Endothelial cell of umbilical vein (primary cell): Measurements from ENCODE around the gene SPTSSA. TPM values are rescaled to one million over a fixed set of nuclear protein-coding genes. Genes with fewer than 3 reads are reported as not detected.

Experiments
- Bru-seq: library from RNA; stranded (reverse); fragments of 400-500 nt; gene quantifications from one replicate; lab custom pipeline; 2021; lab: Mats Ljungman, UMichigan
- BruChase-seq, 2 experiments: library from RNA; stranded (reverse); fragments of 400-500 nt; gene quantifications; one replicate each; lab custom pipeline; 2021; lab: Mats Ljungman, UMichigan
- BruUV-seq: library from RNA; stranded (reverse); fragments of 400-500 nt; replicated peaks from 2 replicates; lab custom pipeline; 2021; lab: Mats Ljungman, UMichigan
- CTCF ChIA-PET: fragments of 300-600, 350-600 bp; sonication (Branson Sonifier 250); formaldehyde crosslinking; loops from one replicate; lab custom pipeline; 2021; ENCODE audit warnings: antibody characterized with exemption, inconsistent platforms; lab: Charles Lee
- POLR2A ChIA-PET: fragments of 300-600, 350-600 bp; sonication (Branson Sonifier 250); formaldehyde crosslinking; loops from one replicate; lab custom pipeline; 2021; ENCODE audit warnings: antibody characterized with exemption, inconsistent platforms; lab: Charles Lee
- DNase-seq: peaks from one replicate; pipeline ENCODE4 v3.0.0-alpha.2; 2011; ENCODE audit warnings: low read depth, low spot score
- FAIRE-seq: peaks from 2 replicates; lab custom pipeline; 2011; peaks lifted over from hg19 to GRCh38; lab: Jason Lieb, UNC
- H2AFZ ChIP-seq: 2 replicates; pipeline ENCODE4 v1.6.0; 2012; ENCODE audit warnings: low read depth, low read length, control low read depth, inconsistent platforms
- H3K27ac ChIP-seq: 2 replicates; pipeline ENCODE4 v1.5.1; 2011; ENCODE audit warnings: low read depth, mild to moderate bottlenecking, control low read depth, low read length, moderate library complexity; ENCODE audit not compliant: insufficient read depth
- H3K27me3 ChIP-seq, 2 experiments: 2 replicates each; pipeline versions ENCODE4 v1.6.0 to v1.6.1; 2011; ENCODE audit warnings: low read length in 2 of 2, mixed read lengths in 1 of 2; ENCODE audit not compliant: control insufficient read depth in 2 of 2, insufficient read depth in 2 of 2
- H3K36me3 ChIP-seq, 2 experiments: 2 replicates in 1 of 2; 3 replicates in 1 of 2; pipeline ENCODE4 v1.5.1; 2011; ENCODE audit warnings: low read length in 2 of 2, mild to moderate bottlenecking in 1 of 2, moderate library complexity in 1 of 2; ENCODE audit not compliant: control insufficient read depth in 2 of 2, insufficient read depth in 2 of 2; ENCODE audit errors: extremely low read depth in 1 of 2
- H3K4me1 ChIP-seq: 3 replicates; pipeline ENCODE4 v1.5.1; 2011; ENCODE audit warnings: mild to moderate bottlenecking, low read length; ENCODE audit not compliant: control insufficient read depth, insufficient read depth; ENCODE audit errors: extremely low read depth
- H3K4me2 ChIP-seq: 2 replicates; pipeline ENCODE4 v1.6.1; 2011; ENCODE audit warnings: low read length, control low read depth, mixed read lengths; ENCODE audit not compliant: insufficient read depth
- H3K4me3 ChIP-seq, 3 experiments: fragments of 200-600 bp in 1 of 3; sonication (generic), shearing (Covaris generic) in 1 of 3; replicated peaks in 1 of 3; 2 replicates each; pipeline ENCODE4 v1.5.1; 2011 to 2016; ENCODE audit warnings: control low read depth in 3 of 3, low read length in 3 of 3, mild to moderate bottlenecking in 2 of 3, inconsistent platforms in 1 of 3, low read depth in 1 of 3, moderate library complexity in 1 of 3; ENCODE audit not compliant: insufficient read depth in 1 of 3
- H3K79me2 ChIP-seq: 2 replicates; pipeline ENCODE4 v1.6.0; 2012; ENCODE audit warnings: low read length, inconsistent platforms; ENCODE audit not compliant: control insufficient read depth, insufficient read depth
- H3K9ac ChIP-seq: replicated peaks from 2 replicates; pipeline ENCODE3; 2011; ENCODE audit warnings: low read length, control low read depth; ENCODE audit not compliant: insufficient read depth; ENCODE audit errors: extremely low read depth
- H3K9me1 ChIP-seq: replicated peaks from 3 replicates; pipeline ENCODE4 v1.6.0; 2011; ENCODE audit warnings: mild to moderate bottlenecking, low read length; ENCODE audit not compliant: control insufficient read depth, insufficient read depth; ENCODE audit errors: extremely low read depth
- H3K9me3 ChIP-seq: replicated peaks from 2 replicates; pipeline ENCODE4 v1.5.1; 2012; ENCODE audit warnings: low read length, inconsistent platforms; ENCODE audit not compliant: control insufficient read depth, insufficient read depth
- H4K20me1 ChIP-seq: replicated peaks from 2 replicates; pipeline ENCODE3; 2011; ENCODE audit warnings: mild to moderate bottlenecking, low read length; ENCODE audit not compliant: control insufficient read depth, insufficient read depth; ENCODE audit errors: extremely low read depth
- EZH2 ChIP-seq: IDR thresholded peaks from 2 replicates; pipeline ENCODE4 v1.6.1; 2012; ENCODE audit warnings: borderline replicate concordance, low read depth, mild to moderate bottlenecking, moderate library complexity, low read length, inconsistent platforms; ENCODE audit not compliant: severe bottlenecking
- FOS ChIP-seq: IDR thresholded peaks from 2 replicates; pipeline ENCODE4 v1.6.1; 2011; ENCODE audit warnings: mild to moderate bottlenecking, low read length, moderate library complexity, borderline replicate concordance; ENCODE audit not compliant: insufficient read depth
- GATA2 ChIP-seq: IDR thresholded peaks from 2 replicates; pipeline ENCODE4 v1.7.0; 2011; ENCODE audit warnings: low read depth, mild to moderate bottlenecking, moderate library complexity, mixed read lengths, low read length; ENCODE audit not compliant: insufficient read length, insufficient read depth
- MAX ChIP-seq: IDR thresholded peaks from 2 replicates; pipeline ENCODE4 v1.6.1; 2011; ENCODE audit not compliant: insufficient read depth, insufficient read length
- MYC ChIP-seq: IDR thresholded peaks from one replicate; pipeline ENCODE4 v1.6.1; 2011; ENCODE audit warnings: mild to moderate bottlenecking, low read depth, low read length
- POLR2A ChIP-seq: IDR thresholded peaks from 2 replicates; pipeline ENCODE4 v1.6.1; 2012; ENCODE audit warnings: low read depth, mild to moderate bottlenecking, control low read depth, low read length
- POLR2AphosphoS5 ChIP-seq: IDR thresholded peaks from 2 replicates; pipeline ENCODE4 v1.6.1; 2012; ENCODE audit warnings: low read depth, mild to moderate bottlenecking, control low read depth, low read length, moderate library complexity; ENCODE audit not compliant: insufficient read depth
- dilution Hi-C: fragments of 300-500 bp; cut with MboI; formaldehyde crosslinking; loops from one replicate; pipeline ENCODE4 v1.15.0; 2019; ENCODE audit warnings: low sequenced_read_pairs; ENCODE audit not compliant: extremely low pct_ligation_motif_present
- intact Hi-C: fragments of 100-400 bp; cut with micrococcal nuclease; formaldehyde crosslinking; loops from one replicate; pipeline ENCODE4 v1.10.0; 2022
- long read RNA-seq: library from polyadenylated mRNA; stranded (forward); transcript quantifications from one replicate; pipeline ENCODE4 v2.0.0, GENCODE V29; 2021
- polyA minus RNA-seq, 3 experiments: library from RNA; depleted of rRNA, polyadenylated mRNA; stranded (reverse); fragments of >200 nt; gene quantifications; 1 replicate in 1 of 3; 2 replicates in 2 of 3; pipeline ENCODE4 v1.2.3, GENCODE V29; 2011
- polyA plus RNA-seq, 4 experiments: library from polyadenylated mRNA; depleted of rRNA in 3 of 4; stranded (reverse) in 3 of 4; unstranded in 1 of 4; fragments of >200 nt; gene quantifications; 2 replicates each; pipeline versions ENCODE4 v1.2.1 to v1.2.3, GENCODE V29; 2011 to 2012; ENCODE audit warnings: missing spikeins in 1 of 4
- total RNA-seq: library from RNA; stranded (reverse); gene quantifications from 2 replicates; pipeline ENCODE4 v1.2.3, GENCODE V29; 2021

Gene SPTSSA
- 21.3 and 21.6 TPM in 2 replicates for total RNA-seq
- polyA plus RNA-seq, result 24.3 and 25.7 TPM in 2 replicates
- polyA plus RNA-seq (2011; cell fraction: cytosol; rRNA removed), result 29.8 and 30.5 TPM in 2 replicates
- 10.5 and 11.0 TPM in 2 replicates for polyA plus RNA-seq (2011; cell fraction: nucleus; rRNA removed)
- 21.8 and 27.0 TPM in 2 replicates for polyA plus RNA-seq (2012)
- polyA minus RNA-seq, result 14.3 and 17.4 TPM in 2 replicates
- polyA minus RNA-seq (2011; cell fraction: cytosol; rRNA and poly(A)+ RNA removed), result 32.1 TPM
- 3.3 and 4.4 TPM in 2 replicates for polyA minus RNA-seq (2011; cell fraction: nucleus; rRNA and poly(A)+ RNA removed)
- percentile 88 among the genes with signal in this experiment for Bru-seq, nascent RNA
- percentile 92 among the genes with signal in this experiment for BruChase-seq, experiment 1, labeled RNA remaining after a 6-hour chase
- BruChase-seq, experiment 2, labeled RNA remaining after a 2-hour chase, result percentile 86 among the genes with signal in this experiment
- long read RNA-seq, transcript SPTSSA-201 (2 exons, 2,777 nt), result major isoform, 19 of 28 reads
- long read RNA-seq, partial matches to known transcripts, result 0 of 28 reads
- long read RNA-seq, other reads (novel, unspliced or antisense), result 9 of 28 reads

- H3K9me3 ChIP-seq, result no peaks in the 10 kb centered on the region
- intact Hi-C loops, result loop anchor here (1.0 to 5.0 kb wide), 2 partner anchors 35 to 75 kb away; partner anchors contain the start of gene EAPP
These were observed at the start of gene SPTSSA for GRCh38 chr14:34462132-34462893. SPTSSA (minus strand) TSS chr14:34462240; CDS start chr14:34462207, 33 bp downstream.

GRCh38 chr14:34507884-34508283 lies 45.8 kb upstream of the SPTSSA start:
- dilution Hi-C loops (no loop called here), intact Hi-C loops (no loop called here)
- TF ChIP-seq MAX, result no peak
- TF ChIP-seq POLR2AphosphoS5, result no peak
- no peak for TF ChIP-seq FOS
- no peak for TF ChIP-seq GATA2
- TF ChIP-seq EZH2, result no peak
- TF ChIP-seq MYC, result no peak
- Histone ChIP-seq H3K79me2 (no peaks in the 10 kb centered on the region), H3K36me3 (no peaks in the 10 kb centered on the region), H3K9me3 (no peaks in the 10 kb centered on the region), H3K4me2 (no peak overlapping the region), H3K4me3 (no peak overlapping the region), H3K27me3 (no peaks in the 10 kb centered on the region), H3K9me1 (no peaks in the 10 kb centered on the region), H3K4me1 (peaks cover 6% of the 10 kb centered on the region), H3K27ac (no peak overlapping the region), H4K20me1 (no peaks in the 10 kb centered on the region), H3K9ac (no peak overlapping the region), H2AFZ (no peak overlapping the region)
- POLR2A ChIA-PET, result interaction anchor here (0.7 kb wide), 2 partner anchors 14 to 150 kb away, joined by 4 to 6 read pairs; no protein-coding TSS in a partner anchor
- DNase-seq (no peak), FAIRE-seq (no peak)
- BruUV-seq, result no TSS peak
- CTCF ChIA-PET, result no interaction called here

More at GRCh38 chr14:34462132-34462893, at the start of gene SPTSSA:
- Histone ChIP-seq H3K4me3 (peak within 1 kb of the TSS; percentile 66 to 97 (median 88)), H3K4me1 (peaks cover 26% of the 10 kb centered on the region), H3K27ac (peak within 1 kb of the TSS; percentile 56), H3K27me3 (no peaks in the 10 kb centered on the region), H4K20me1 (no peaks in the 10 kb centered on the region), H3K79me2 (peaks cover 39% of the 10 kb centered on the region), H3K4me2 (peak within 1 kb of the TSS; percentile 99), H2AFZ (peak within 1 kb of the TSS; percentile 97), H3K9me1 (no peaks in the 10 kb centered on the region), H3K36me3 (no peaks in the 10 kb centered on the region), H3K9ac (peak within 1 kb of the TSS; percentile 91)
- peak; percentile 81 for TF ChIP-seq POLR2AphosphoS5
- no peak for TF ChIP-seq FOS
- peak; percentile 91 for TF ChIP-seq POLR2A
- ChIA-PET CTCF (interaction anchor here (1.2 to 1.5 kb wide), 3 partner anchors 12 to 78 kb away, joined by 3 to 4 read pairs (median 4); no protein-coding TSS in a partner anchor), POLR2A (interaction anchor here (0.6 to 1.2 kb wide), 3 partner anchors 9 to 1099 kb away, joined by 3 to 5 read pairs (median 4); no protein-coding TSS in a partner anchor)
- DNase-seq (peak; percentile 91), FAIRE-seq (peak; percentile 70)
- dilution Hi-C loops, result no loop called here
- TSS peak; percentile 52 for BruUV-seq
